Measurements from ENCODE around the gene KCNK4.

KCNK4 gene

DNA sequence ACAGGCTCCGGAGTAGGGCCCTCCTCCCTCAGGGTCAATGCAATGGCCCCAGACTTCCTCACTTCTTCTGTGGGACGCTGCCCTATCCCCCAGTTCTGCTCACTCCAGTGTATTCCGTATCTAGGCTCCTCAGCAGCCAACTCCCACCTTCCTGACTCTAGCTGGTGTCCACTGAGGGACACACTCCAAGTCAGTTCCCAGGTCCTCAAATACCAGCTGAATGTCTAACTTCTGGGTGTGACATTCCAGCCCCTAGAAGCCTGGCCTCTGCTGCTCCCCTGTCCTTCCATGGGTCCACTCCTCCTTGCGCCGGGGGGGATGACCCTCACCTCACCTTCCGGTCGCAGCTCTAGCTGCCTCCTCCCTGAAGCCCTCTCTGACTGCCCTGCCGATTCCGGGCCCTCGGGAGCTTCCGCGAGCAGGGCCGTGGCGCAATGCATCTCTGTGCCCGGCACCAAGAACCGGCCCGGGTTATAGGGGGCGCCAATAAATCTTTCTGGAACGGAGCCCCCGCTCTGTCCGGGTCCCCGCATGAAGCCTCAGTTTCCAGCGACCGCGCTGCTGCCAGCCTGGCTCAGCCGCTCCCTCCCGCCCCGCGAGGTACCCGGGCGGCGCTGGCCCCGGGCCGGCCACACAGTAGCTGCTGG, 22.1 kb upstream of the KCNK4 start:
- DNase-seq (ENCODE audit: low spot score) = peak; percentile 33

DNA sequence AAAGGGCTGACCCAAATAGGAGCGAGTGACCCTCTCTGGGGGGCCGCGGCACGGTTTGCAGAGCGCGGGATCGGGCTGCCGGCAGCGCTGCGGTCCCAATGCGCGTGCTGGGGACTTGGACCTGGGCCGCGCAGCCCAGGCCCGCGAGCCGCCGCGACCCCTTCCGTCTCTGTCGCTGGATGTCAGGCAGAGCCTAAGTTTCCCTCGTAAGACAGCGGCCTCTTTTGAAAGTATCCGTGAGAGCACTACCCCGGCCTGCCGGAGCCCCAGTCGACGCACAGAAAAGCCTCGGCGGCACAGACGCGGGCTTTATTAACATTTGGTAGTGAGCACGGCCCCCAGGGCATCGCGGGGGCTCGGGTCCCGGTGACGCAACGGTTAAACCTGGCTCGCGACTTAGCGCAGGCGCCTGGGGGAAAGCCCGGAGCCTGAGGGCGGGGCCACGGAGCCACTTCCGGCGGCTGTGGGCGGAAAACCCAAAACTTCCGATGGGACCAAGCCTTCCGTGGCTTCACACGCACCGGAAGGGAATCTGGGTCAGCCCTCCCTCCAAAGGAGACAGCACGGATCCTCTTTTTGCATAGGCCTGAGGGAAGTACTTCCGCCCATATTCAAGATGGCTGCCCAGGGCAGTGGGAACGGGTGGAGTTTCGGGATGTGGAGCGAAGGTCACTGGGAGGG, 21.4 kb upstream of the KCNK4 start:
- peak; percentile 98 for DNase-seq (ENCODE audit: low spot score)

DNA sequence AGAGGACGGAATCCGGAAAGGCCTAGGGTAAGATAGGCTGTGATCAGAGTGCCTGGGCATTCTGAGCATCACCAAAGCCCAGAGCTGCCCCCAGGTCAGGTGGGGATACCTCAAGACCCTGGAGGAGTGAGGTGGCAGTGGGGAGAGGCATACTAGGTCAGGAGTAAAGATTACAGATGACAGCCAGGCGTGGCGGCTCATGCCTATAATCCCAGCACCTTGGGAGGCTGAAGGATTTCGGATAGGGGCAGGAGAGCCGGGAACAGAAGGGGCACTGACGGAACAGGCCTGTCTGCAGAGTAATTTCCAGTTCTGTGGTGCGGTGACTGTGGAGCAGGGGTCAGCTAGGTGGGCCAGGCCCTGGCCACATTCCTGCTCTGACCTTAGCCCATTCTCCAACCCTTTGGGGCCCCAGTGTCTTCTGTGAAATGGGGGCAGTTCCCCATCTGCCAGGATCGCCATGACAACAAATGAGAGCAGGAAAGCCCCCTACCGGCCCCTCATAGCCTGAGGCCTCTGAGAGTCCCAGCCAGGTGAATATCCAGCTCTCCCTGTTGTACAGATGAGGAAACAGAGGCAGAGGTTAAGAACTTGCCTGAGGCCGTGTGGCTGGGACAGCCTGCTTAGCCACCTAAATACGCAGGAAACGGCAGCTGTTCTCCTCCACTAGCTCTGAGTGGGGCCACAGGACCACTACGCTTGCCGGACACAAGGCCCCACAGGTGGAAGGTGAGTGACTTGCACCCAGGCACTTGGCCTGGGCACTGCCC, 15.9 kb upstream of the KCNK4 start:
- no peak for DNase-seq (ENCODE audit: low spot score)

DNA sequence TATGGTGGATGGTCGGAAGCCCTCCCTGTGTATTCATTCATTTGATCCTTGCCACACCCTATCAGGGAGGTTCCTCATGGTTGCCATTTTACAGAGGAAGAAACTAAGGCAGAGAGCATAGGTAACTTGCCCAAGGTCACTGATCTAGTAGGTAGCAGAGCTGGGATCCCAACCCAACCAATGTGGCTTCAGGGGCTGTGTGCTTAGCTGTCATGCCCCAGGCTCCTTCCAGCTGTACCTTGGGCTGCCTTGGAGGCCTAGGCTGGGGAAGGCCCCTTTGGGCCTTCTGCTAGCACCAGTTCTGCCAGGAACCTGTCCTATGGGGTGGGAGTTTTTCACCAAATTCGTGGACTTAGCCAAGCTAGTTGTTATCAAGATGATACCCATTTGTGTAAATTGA, 15.3 kb upstream of the KCNK4 start:
- no peak for DNase-seq (ENCODE audit: low spot score)

DNA sequence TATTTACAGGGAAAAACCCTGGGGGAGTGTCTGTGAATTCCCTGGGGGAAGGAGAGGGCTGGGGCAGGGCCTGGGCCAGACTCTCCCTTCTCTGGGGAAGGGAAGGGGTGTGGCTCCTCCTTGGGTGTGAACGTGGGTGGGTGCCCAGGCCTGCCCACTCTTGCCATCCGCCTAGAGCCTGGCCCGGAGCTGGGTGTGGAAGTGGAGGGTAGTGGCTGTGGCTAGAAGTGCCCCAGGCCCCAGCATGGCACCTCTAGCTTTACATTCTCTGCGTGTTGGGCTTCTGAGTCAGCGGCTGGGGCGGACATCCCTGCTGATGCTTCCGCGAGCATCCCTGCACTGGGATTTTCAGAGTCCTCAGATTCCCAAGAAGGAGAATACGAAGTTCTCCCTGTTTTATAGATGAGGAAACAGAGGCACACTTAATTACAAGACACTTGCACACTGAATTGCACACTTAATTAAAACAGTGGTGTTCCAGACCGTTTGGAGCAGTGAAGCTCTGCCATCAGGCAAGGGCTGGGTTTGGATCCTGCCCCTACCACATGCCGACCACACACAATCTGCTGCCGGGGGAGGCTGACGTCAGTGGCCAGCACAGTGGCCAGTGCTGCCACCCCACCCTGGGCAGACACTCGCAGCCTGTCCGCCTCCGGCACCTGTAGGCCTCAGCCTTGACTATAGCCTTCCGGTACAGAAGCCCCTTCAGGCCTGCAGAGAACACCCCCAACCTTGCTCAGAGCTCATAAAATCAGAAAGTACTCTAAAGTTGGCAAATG, 14.3 kb upstream of the KCNK4 start:
- DNase-seq (ENCODE audit: low spot score) = no peak

DNA sequence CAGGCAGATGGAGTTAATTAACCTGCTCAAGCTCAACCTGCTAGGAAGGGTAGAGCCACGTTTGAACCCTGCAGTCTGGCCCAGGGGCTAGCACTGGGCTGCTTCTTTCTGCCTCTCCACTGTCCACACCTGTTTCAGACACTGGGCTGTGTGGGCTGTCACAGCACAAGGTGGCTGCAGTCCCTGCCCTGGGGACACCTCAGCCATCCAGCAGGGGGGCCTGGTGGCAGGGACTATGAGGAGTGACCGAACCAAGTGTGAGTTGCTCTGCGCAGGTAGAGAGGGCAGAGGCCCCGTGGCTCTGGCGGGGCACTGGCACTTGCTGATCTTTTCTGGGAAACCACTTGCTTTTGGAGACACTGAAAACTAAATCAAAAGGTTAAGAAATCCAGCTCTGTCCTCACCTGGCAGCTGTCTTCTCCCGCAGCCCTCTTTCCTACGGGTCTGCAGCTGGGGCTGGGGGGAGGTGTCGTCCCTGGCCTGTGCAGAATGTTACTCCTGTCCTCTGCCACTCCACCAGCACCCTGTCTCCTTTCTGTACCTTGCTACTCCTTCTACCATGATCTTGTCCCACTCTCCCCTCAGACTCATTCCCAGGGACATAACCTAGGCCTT, 12.4 kb upstream of the KCNK4 start:
- no peak for DNase-seq (ENCODE audit: low spot score)

DNA sequence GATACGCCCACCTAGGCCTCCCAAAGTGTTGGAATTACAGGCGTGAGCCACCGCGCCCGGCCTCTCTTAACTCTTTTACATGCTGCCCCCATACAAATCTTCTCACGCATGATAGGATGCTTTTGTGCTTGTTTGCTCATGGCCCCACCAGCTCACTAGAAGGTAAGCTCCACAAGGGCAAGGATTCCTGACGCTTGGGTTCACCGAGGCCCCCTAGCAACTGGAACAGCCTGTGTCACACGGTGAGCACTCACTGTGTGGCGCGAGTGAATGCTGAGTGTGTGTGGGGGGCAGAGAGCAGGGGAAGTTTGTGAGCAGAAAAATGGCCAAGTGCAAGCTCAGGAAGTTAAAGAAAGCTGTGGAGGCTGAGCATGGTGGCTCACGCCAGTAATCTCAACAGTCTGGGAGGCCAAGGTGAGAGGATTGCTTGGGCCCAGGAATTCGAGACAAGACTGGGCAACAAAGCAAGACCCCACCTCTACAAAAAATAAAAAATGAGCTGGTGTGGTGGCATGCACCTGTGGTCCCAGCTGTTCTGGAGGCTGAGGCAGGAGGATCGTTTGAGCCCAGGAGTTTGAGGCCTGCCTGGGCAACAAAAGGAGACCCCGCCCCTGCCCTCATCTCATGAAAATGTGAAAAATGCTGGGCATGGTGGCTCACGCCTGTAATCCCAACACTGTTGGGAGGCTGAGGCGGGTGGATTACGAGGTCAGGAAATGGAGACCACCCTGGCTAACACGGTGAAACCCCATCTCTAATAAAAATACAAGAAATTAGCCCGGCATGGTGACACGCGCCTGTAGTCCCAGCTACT, 8.9 kb upstream of the KCNK4 start:
- DNase-seq (ENCODE audit: low spot score) = no peak

DNA sequence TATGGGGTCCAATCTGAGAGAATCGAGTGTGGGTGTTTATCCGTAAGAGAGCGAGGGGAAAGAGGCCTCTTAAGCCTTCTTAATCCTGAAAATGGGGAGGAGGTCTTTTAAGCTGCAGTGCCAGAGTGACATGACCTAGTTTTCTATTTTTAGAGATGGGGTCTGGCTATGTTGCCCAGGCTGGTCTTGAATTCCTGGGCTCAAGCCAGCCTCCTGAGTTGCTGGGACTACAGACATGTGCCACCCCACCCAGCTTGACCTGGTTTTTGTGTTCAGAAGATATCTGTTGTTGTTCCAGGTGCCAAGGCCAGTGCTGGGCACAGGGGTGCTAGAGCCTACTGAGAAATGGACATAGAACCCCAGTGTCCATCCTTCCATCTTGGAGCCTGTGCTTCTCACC, 8.0 kb upstream of the KCNK4 start:
- DNase-seq (ENCODE audit: low spot score) = no peak

DNA sequence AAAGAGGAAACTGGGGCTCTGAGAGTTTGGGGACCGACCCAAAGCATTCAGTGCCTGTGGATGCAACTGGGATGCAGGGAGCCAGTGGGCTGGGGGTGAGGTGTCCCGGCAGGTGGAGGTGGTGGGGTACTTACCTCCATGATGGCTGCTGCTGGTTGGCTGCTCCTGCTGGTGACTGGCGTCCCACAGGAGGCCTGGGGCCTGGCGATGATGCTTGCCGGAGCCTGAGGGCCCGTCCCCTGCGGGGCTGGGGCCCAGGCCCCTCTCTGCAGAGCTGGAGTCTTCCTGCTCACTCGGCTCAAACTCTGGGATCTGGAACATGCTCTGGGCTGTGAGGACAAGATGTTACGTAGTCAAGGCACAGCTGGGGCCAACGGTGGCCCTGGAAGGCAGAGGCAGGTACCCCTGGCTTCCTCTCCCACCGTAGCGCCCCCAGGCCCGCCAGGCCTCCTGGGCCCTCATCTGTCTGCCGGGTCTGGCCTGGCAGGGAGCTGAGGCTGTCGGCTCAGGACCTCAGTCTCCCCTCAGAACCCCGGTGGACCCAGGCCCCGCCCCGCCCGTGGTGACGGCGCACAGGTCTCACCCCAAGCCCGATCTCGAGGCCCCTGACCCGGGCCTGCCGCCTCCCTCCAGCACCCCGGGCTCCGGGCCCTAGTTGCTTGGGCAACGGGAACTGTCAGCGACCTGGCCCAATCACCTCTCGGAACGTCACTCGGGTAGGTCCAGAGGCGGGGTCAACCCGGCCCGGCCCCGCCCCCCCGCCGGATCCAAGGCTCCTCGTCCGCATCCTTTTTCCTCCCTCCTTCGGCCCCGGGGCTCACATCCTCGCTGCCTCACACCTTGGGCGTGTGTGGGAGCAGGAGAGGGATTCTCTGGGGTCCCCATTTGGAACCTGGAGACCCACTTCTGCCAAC, 6.8 kb upstream of the KCNK4 start, which contains the start of gene BAD:
Gene BAD (minus strand): TSS at position 618 of the 914 bp plus-strand sequence. CDS start 297 bp downstream, at position 321.
- DNase-seq (ENCODE audit: low spot score) = peak; percentile 94

DNA sequence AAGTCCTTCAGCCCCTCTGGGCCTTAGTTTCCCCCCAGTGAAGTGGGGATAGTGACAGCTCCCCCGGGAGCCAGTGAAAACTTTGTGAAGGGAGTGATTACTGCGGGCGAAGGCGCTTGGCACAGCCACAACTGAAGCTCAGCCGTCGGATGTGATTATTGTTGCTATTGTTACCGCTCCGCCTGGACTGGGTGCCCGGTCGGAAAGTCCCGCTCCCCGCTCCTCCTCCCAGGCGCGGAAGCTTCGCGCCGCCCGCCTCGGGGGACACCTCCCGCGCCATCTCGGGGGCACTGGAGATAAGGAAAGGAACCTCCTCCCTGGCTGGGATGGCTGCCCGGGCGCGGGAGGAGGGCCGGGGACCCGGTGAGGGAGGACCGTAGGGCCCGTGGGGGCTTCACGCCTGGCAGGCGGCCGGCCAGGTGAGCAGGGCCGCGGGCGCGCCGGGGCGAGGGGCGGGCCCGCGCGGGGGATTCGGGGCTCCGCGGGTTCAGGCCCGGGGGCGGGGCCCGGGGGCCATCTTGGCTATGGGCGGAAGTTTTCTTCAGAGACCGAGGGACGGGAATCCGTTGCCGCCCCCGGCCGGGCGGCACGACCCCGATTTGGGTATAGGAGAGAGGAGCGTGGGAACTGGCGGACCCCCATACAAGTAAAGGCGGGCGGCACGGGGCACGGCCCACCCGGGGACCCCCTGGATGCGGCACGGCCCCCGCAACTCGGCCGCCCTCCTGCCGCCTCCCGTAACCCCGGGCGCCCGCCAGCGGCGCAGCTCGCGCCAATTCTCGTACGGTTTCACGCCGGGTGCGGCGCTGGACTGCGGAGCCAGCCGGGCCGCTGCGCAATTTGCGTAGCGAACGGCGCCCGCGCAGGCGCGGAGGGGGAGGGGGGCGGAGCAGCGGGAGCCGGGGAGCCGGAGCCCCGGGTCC, 5.9 kb upstream of the KCNK4 start, which contains the start of gene GPR137:
Gene GPR137 (plus strand): TSS at position 887 of the 923 bp plus-strand sequence. CDS start 677 bp downstream, outside the sequence.
- peak; percentile 91 for DNase-seq (ENCODE audit: low spot score)

DNA sequence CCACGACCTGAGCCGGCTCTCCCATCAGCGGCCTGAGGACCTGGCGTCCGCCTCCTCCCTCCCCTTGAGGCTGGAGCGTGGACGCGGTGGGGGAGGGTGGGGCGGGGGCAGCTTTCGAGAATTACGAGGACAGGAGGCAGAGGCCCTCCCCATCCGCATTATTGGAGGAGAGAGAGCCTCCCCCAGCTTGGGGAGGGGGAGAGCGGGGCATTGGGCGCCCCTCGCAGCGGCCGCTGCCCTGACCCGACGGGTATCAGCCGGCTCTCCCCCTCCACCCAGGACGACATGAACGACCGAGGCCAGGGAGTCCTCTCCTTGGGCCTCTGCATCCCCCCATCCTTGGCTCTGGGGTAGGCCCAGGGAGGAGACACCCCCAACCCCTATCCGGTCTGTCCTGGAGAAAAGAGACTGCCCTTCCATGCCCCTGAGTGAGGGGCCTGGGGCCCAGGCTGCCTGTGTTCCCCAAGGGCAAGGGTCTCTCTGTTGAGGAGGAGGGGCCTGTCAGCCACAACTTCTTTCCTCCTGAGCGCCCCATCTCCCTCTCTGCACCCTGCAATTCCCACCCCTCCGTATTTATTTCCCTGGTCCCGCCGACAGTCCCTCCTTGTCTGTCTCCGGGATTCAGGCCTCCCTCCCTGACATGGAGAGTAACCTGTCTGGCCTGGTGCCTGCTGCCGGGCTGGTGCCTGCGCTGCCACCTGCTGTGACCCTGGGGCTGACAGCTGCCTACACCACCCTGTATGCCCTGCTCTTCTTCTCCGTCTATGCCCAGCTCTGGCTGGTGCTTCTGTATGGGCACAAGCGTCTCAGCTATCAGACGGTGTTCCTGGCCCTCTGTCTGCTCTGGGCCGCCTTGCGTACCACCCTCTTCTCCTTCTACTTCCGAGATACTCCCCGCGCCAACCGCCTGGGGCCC, 5.0 kb upstream of the KCNK4 start:
- DNase-seq (ENCODE audit: low spot score) = peak; percentile 19

DNA sequence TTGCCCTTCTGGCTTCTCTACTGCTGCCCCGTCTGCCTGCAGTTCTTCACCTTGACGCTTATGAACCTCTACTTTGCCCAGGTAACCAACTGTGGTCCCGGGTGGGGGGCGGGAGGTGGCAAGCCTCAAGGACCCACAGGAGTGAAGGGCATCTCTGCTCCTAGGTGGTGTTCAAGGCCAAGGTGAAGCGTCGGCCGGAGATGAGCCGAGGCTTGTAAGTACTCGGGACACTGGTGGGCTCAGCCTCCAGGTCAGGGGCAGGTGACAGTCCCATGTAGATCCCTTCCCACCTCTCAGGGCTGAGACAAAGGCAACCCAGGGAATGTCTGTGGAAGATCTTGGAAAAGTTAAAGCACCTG, 4.3 kb upstream of the KCNK4 start:
- no peak for DNase-seq (ENCODE audit: low spot score)

DNA sequence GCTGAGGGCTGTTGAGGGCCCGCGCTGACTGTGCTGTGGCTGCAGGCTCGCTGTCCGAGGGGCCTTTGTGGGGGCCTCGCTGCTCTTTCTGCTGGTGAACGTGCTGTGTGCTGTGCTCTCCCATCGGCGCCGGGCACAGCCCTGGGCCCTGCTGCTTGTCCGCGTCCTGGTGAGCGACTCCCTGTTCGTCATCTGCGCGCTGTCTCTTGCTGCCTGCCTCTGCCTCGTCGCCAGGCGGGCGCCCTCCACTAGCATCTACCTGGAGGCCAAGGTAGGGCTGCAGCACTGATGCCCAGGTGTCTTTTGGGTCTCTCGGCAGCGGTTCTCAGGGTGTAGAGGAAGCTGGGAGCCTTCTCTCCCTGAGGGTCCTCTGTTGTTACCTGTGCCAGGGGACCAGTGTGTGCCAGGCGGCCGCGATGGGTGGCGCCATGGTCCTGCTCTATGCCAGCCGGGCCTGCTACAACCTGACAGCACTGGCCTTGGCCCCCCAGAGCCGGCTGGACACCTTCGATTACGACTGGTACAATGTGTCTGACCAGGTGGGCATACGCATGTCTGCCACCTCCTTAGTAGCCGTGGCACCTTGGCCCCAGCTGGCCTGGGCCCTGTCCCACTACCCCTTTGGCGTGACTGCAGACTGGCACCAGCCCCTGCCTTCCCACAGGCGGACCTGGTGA, 3.3 kb upstream of the KCNK4 start:
- DNase-seq (ENCODE audit: low spot score) = no peak

DNA sequence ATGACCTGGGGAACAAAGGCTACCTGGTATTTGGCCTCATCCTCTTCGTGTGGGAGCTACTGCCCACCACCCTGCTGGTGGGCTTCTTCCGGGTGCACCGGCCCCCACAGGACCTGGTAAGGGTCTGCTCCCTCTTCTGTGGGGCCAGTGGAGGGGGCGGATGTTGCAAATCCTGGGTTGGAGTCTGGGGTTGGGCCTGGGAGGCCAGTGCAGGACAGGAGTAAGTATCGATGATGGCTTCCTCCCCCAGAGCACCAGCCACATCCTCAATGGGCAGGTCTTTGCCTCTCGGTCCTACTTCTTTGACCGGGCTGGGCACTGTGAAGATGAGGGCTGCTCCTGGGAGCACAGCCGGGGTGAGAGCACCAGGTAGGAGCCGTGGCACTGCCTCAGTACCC, 2.8 kb upstream of the KCNK4 start:
- no peak for DNase-seq (ENCODE audit: low spot score)

DNA sequence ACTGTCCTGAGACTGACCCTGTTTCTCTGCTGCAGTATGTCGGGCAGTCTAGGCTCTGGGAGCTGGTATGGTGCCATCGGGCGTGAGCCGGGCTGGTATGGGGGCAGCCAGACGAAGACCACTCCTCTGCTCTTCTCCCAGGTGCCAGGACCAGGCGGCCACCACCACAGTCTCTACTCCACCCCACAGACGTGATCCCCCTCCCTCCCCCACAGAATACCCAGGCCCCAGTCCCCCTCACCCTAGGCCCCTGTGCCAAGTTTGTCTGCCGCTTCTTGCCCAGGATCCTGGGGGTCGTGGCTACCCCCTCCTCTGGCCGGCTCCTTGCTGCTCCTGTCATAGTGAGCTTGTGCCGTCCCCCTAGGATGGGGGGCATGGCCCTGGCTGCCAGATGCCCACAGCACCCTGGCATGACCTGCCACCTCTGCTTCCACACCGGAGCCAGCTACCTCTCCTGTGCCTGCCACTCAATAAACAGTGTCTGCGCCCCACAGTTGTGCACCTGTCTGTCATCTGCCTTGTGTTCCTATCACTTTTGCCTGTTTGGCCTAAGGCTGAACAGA, 2.0 kb upstream of the KCNK4 start:
- DNase-seq (ENCODE audit: low spot score) = no peak

DNA sequence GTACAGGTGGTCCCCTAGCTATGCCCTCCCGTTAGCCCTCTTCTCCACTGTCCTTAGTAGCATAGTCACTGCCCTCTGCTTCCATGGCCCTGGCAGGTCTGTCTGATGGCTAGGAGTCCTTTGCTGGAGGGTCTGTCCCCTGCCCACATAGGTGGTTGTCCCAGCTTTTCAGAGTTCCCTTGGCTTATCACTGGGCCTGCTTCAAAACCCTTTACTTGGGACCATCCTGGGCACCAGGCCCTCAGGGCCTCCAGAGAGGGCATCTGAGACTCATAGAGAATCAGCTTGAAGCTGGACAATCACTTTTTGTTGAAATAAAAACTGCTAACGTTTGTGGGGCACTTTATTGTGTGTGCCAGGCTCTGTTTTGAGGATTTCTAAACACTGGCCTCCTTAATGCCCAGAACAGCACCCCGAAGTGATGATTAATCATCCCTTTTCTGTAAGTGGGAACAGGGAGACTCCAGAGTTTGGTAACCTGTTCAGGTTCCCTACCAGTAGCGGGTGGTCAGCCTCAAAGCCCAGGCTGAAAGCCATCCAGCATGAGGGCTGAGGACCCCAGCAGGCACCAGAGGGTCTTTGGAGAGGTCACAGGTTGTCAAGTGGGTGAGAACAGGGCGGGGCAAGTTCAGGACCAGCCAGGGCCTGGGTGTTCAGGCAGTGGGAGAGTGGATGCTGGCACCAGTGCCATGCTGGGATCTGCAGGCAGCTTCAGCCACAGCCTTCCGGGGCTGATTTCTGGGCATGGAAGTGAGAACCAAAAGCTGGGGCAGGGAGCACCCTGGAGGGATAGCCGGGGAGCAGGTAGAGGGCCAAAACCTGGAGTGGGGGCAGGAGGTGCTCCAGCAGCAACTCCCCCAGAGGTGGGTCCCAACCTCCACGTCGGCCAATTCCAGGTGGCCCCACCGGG, 495 bp upstream of the KCNK4 start:
- no peak for DNase-seq (ENCODE audit: low spot score)
